Putamen (tissue), 1 donor: ENCODE measurements around the gene STK39.

Source experiments
- DNase-seq: peaks from one replicate; pipeline ENCODE4 v3.0.0-alpha.2; 2016; ENCODE audit warnings: low spot score

The STK39 gene

DNA sequence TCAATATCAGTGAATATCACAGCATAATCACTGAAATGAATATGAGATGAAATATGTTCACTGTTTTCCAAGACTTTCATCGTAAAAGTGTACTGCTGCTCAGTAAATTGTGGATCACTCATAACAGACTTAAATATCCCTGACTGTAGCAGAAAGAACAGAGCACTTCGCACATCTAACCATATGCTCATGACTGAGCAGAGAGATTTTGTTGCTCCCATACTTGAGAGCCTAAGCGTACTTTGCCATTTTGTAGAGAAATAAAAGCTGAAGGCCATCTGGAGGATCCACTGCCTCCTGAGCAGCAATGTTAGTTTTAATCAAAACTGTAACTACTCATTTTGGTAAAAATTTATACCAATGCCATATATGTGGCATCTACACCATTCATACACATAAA lies 243.5 kb downstream of the STK39 start:
- no peak for DNase-seq

DNA sequence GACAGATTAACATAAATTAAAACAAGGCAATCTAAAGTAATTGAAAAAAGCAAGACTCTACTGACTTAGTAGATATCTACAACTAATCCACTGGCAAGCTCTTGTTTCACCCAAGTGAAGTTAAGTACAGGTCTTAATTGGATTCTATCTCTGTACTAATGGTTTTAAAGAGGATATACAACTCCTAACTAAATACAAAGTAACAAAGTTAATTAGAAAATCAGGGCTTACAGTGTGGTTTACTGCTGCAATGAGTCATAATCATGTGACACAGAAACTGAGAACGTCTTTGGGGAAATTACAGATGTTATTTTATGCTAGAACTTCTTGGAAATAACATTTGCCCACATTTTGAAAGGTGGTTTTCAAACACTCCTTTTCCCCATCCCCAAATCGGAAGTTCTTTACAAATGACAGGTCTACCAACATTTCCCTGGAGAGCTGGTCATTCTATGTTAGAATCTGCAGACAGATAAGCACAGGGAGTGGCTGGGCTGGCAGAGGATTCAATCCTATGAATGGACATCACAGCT lies 245.3 kb downstream of the STK39 start:
- DNase-seq, result no peak

- DNase-seq, result no peak
Observed at GRCh38 chr2:167992278-167992677, 255.1 kb downstream of the STK39 start.

- DNase-seq, result no peak
Observed at GRCh38 chr2:167990062-167990461, 257.3 kb downstream of the STK39 start.

DNA sequence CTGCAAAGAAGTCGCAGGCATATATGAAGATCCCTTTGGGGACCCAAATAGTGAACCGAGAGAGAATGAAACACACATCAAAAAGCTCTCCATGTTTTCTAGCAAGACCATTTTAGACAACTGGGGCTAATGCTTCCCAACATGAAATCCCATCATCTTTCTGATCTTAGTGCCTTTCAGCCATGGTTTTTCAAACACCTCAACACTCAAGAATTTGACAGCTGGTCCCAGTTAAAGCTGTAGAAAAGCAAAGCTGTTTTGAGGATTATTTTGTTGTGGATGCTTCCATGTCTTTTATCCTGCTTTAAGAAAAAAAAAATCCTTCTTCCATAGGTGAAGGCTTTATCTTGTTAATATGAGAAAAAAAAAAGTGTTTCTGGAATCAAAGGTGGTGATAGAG lies 259.1 kb downstream of the STK39 start:
- no peak for DNase-seq

- no peak for DNase-seq
Observed at GRCh38 chr2:167987558-167987957, 259.8 kb downstream of the STK39 start.

DNA sequence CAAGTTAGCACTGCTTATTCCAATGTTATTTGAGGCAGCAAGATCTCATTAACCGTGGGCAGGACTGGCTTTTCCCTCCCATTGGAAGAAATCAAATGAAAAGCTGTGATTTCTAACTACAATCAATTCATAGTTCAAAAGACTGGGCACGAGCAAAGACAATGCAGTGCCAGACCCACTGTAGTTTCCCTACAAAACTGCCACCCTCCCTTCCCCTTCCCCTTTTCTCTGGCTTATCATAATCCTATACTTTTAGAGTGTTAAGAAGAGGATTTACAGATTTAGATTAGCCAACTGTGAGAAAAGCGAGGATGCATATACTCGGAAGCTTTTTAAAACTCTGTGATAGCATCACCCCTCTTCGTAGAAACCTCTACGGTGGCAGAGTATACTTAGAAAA lies 260.4 kb downstream of the STK39 start:
- DNase-seq, result no peak

GRCh38 chr2:167986223-167986622 lies 261.2 kb downstream of the STK39 start:
- no peak for DNase-seq

GRCh38 chr2:167981945-167982344 lies 265.4 kb downstream of the STK39 start:
- DNase-seq, result no peak

DNA sequence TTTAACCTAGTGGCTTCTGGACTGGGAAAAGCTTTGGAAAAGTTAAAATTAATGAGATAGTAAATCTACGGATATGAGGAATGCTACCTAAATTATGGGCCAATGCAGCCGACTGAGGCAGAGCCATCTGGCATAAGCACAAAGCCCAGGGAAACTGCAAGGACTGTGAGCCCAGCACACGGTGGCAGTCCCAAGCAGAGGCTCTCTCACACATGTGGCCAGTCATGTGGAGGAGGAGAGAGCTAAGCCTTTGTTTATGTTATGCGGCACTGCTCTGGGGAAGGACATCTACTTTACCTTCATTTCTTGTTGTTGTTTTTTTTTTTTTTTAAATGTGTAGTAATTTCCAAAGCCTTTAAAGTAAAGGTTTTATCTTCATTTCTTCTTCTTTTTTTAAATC lies 267.0 kb downstream of the STK39 start:
- no peak for DNase-seq

DNA sequence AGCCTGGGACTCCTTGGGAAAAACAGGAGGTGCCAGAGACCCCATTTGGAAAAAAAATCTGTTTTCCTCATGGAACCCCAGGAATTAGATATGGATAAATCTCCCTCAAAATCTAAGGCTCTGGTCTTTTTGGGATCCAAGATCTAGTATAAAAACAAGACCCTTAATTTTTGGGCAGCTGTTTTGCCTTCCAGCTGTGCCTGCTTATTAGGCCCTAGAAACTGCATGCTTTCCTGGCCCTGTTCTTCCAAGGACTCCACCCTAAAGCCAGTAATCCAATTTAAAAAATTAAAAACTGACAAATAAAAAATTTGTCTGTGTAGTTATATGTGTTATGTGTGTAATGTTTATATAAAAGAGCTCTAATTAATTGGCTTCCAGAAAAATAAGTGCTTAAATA lies 274.6 kb downstream of the STK39 start:
- no peak for DNase-seq

DNA sequence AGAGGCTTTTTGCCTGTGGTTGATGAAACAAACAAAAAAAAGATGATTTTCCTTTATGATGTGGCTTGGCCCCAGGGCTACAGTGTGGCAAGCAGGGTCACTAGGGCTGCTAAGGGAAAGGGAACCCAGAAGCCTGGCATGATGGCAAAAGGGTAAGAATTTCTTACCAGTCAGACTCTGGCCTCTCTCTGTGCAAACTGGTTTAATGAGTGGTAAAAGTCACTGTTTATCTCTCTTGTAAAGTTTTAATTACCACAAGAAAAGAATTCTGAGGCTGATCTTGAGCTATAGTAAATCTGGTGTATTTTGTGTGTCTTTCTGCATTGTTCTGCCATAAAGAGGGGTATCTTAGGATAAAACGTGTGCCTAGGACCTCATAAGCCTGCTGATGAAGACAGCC lies 275.4 kb downstream of the STK39 start:
- no peak for DNase-seq

DNA sequence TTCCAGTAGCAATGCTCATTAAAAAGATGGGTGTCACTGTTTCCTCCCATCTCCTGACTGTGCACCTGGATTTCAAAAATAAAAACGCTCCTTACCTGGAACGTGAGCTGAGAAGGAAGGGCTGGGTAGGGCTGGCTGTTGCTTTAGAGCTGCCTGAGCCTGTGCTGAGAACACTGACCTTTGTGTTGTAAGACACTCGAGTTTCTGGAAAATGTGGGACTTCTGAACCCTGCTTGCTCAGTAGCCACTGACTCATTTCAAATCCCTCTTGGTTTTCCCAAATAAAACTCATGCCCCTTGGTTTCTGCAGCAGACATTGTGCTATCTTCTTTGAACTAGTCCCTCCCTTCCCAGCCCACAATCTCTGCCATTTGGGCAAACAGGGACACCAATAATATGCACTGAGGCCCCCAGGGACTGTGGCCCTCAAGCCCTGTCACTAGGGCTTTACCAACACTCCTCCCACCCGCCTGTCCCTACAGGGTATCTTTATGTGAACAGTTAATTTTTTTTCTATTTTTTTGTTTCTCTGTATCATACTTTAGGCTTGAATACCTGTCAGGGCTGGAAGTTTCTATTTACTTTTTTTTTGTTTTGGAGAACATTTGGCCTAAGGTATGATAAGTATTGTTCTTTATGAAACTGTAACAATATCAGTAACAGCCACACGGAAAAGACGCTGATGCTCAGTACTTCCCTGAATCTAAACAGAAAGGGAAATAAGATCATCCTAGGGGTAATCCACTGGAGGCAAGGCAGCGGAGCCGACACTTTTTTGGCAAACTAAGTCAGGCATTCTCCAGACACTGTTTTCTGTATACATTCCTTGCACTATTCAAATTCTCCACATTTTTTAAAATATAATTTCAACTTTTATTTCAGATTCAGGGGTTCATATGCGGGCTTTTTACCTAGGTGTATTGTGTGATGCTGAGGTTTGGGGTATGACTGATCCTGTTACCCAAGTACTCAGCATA lies 280.2 kb downstream of the STK39 start:
- no peak for DNase-seq

GRCh38 chr2:167965907-167966761 lies 281.3 kb downstream of the STK39 start:
- no peak for DNase-seq

GRCh38 chr2:167964650-167965413 lies 282.6 kb downstream of the STK39 start:
- no peak for DNase-seq

- DNase-seq, result no peak
Observed at GRCh38 chr2:167963899-167964649, 283.3 kb downstream of the STK39 start.

DNA sequence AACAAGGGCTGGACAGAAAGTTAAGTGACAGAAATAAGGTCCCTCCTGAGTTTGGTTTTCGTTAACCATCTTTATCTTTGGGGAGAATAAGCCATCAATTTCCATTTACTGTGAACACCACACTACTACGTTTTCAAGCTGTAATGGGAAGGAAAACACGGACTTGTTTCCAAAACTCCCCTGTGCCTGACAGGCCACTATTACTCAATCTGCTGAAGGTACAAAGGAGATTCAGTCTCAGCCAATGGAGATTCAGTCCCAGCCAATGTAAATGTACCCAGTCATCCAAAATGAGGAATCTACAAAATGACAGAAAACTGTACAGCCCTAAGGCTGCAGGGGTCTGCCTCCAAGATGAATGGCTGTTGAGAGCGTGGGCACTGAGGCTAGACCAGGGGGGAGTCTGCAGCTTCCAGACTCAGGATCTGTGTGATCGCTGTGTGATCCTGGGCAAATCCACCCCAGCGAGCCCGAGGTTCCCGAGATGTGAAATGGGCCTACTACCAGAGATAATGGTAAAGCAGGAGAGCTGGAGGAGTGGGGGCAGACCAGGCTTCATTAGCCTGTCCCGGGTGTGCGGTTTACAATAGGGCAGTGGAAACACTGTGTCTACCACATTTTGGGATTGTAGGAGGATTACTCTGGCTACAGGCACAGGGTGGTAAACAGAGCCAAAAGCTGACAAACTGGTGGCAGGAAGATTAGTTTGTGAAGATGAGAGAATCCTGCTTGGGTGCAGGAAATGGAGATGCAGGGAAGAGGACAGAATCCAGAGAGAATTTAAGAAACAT lies 284.8 kb downstream of the STK39 start:
- no peak for DNase-seq

DNA sequence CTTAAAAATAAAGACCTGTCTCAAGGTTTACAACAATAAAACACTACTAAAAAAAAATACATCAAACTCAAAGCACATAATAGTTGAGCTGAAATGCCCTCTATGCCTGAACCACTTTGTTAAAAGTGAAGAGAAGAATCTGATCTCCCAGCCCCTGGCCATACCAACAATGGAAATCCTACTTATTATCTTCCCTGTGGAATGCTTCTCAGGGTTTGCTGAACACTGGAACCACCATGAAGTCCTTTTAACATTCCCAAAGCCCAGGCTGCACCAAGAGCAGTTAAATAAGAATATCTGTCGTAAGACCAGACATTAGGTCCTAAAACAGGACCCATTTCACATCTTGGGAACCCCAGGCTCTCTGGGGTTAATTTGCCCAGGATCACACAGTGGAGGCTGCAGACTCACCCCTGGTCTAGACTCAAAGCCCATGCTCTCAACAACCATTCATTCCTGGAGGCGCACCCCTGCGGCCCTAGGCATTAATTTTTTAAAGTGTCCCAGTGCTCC lies 285.8 kb downstream of the STK39 start:
- no peak for DNase-seq

- DNase-seq, result no peak
Observed at GRCh38 chr2:167960089-167960747, 287.2 kb downstream of the STK39 start.

DNA sequence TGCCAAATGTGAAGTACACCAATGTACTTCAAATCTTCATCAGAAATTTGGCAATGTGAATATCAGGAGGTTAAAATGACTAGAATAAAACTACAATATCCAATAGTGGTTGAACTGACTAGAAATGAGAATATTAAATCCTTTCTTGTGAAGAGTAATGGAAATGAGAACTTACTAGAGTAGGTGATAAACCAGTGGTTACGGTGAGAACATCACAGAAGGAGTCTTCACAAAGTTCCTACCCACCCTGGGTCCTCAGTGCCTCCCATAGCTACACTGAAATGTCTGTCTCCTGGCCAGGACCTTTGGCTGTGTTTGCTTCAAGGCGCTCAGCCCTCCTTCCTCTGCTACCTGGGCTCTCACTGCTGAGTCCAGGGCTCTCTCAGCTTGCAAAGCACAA lies 289.7 kb downstream of the STK39 start:
- DNase-seq, result no peak
